HepG2 (cell line): ENCODE measurements around the gene EFEMP2. TPM values are rescaled to one million over a fixed set of nuclear protein-coding genes. Genes with fewer than 3 reads are reported as not detected.

Experiments
- AKAP8 ChIP-seq: sonication (generic); formaldehyde crosslinking; IDR thresholded peaks from 2 replicates; pipeline ENCODE4 v1.5.1; 2020; ENCODE audit warnings: mild to moderate bottlenecking, missing genetic modification reagents
- DNMT3B ChIP-seq: conservative IDR thresholded peaks from 2 replicates; pipeline ENCODE4 v1.6.1; 2016; ENCODE audit warnings: missing biosample characterization, control low read depth
- EHMT2 ChIP-seq: fragments of 200-600 bp; sonication (generic); IDR thresholded peaks from 2 replicates; pipeline ENCODE4 v1.7.0; 2017; ENCODE audit warnings: antibody characterized with exemption, low read depth, low read length, borderline replicate concordance
- FOXP1 ChIP-seq, 2 experiments: fragments of 450-650 bp in 1 of 2; IDR thresholded peaks; 2 replicates each; pipeline ENCODE4 v1.6.1; 2017 to 2018; ENCODE audit warnings: antibody characterized with exemption in 1 of 2
- KAT7 ChIP-seq: IDR thresholded peaks from 2 replicates; pipeline ENCODE4 v1.6.1; 2018; ENCODE audit warnings: borderline replicate concordance, missing compliant biosample characterization
- KDM4B ChIP-seq: sonication (generic); formaldehyde crosslinking; IDR thresholded peaks from 2 replicates; pipeline ENCODE4 v1.4.0; 2020; ENCODE audit warnings: missing genetic modification reagents
- KDM5A ChIP-seq: fragments of 200-600 bp; sonication (generic); IDR thresholded peaks from 2 replicates; pipeline ENCODE4 v1.7.0; 2018; ENCODE audit warnings: antibody characterized with exemption, mild to moderate bottlenecking, low read length, borderline replicate concordance
- KDM6A ChIP-seq: IDR thresholded peaks from 2 replicates; pipeline ENCODE4 v1.6.1; 2016; ENCODE audit warnings: low read depth
- MEIS2 ChIP-seq: sonication (generic); formaldehyde crosslinking; IDR thresholded peaks from 2 replicates; pipeline ENCODE4 v1.9.0; 2021; ENCODE audit warnings: mild to moderate bottlenecking, missing genetic modification reagents
- RBM22 ChIP-seq: fragments of 200-400 bp; formaldehyde crosslinking; optimal IDR thresholded peaks from 2 replicates; pipeline ENCODE3; 2017; ENCODE audit warnings: mild to moderate bottlenecking, low read length, moderate library complexity
- TBL1XR1 ChIP-seq: fragments of 150-350 bp; IDR thresholded peaks from 2 replicates; pipeline ENCODE4 v1.6.1; 2014; ENCODE audit warnings: borderline replicate concordance, low read length; ENCODE audit not compliant: partially characterized antibody
- TEAD3 ChIP-seq: optimal IDR thresholded peaks from 2 replicates; pipeline ENCODE3; 2016; ENCODE audit warnings: borderline replicate concordance
- ZC3H4 ChIP-seq: sonication (generic); formaldehyde crosslinking; IDR thresholded peaks from 2 replicates; pipeline ENCODE4 v1.4.0; 2020; ENCODE audit warnings: missing genetic modification reagents, borderline replicate concordance
- ZNF256 ChIP-seq: sonication (generic); formaldehyde crosslinking; conservative IDR thresholded peaks from 2 replicates; pipeline ENCODE4 v1.4.0; 2020; ENCODE audit warnings: missing genetic modification reagents
- ZNF333 ChIP-seq: sonication (generic); formaldehyde crosslinking; IDR thresholded peaks from 2 replicates; pipeline ENCODE4 v1.4.0; 2020; ENCODE audit warnings: mild to moderate bottlenecking, missing genetic modification reagents, borderline replicate concordance
- ZNF547 ChIP-seq: sonication (generic); formaldehyde crosslinking; IDR thresholded peaks from 2 replicates; pipeline ENCODE4 v1.5.1; 2020; ENCODE audit warnings: mild to moderate bottlenecking, missing genetic modification reagents
- ZSCAN22 ChIP-seq: sonication (generic); formaldehyde crosslinking; IDR thresholded peaks from 2 replicates; pipeline ENCODE4 v1.4.0; 2020; ENCODE audit warnings: mild to moderate bottlenecking, missing genetic modification reagents
- polyA plus RNA-seq, 8 experiments: library from polyadenylated mRNA; depleted of rRNA in 3 of 8; stranded (reverse) in 7 of 8; unstranded in 1 of 8; fragments of >200 nt; fragmentation: Illumina TruSeq in 4 of 8; extraction: Trizol in 4 of 8; gene quantifications; 2 replicates each; pipeline versions ENCODE4 v1.2.1 to v1.2.3, GENCODE V29; 2011 to 2016; ENCODE audit warnings: low read depth in 4 of 8, missing spikeins in 1 of 8, mixed read lengths in 1 of 8; ENCODE audit not compliant: insufficient read depth in 1 of 8
- total RNA-seq, 5 experiments: library from RNA; depleted of rRNA; stranded (reverse); fragments of >200 nt; fragmentation: Illumina TruSeq; extraction: Trizol; gene quantifications; 2 replicates each; pipeline ENCODE4 v1.2.3, GENCODE V29; 2016; ENCODE audit warnings: low read depth in 1 of 5
- TF ChIP-seq, protein P1 (sequence below): sonication (generic); formaldehyde crosslinking; IDR thresholded peaks from 2 replicates; pipeline ENCODE4 v1.5.1; 2020; ENCODE audit warnings: missing genetic modification reagents, mild to moderate bottlenecking, borderline replicate concordance
- TF ChIP-seq, protein P2 (sequence below): sonication (generic); formaldehyde crosslinking; IDR thresholded peaks from 2 replicates; pipeline ENCODE4 v1.4.0; 2020; ENCODE audit warnings: missing genetic modification reagents, borderline replicate concordance
- TF ChIP-seq, protein P3 (sequence below): IDR thresholded peaks from 2 replicates; pipeline ENCODE4 v1.6.1; 2018; ENCODE audit warnings: missing genetic modification reagents, mild to moderate bottlenecking, missing compliant biosample characterization
- TF ChIP-seq, protein P4 (sequence below): sonication (generic); formaldehyde crosslinking; IDR thresholded peaks from 2 replicates; pipeline ENCODE4 v1.5.0; 2020; ENCODE audit warnings: missing genetic modification reagents
- TF ChIP-seq, protein P5 (sequence below), 2 experiments: sonication (generic) in 1 of 2; formaldehyde crosslinking in 1 of 2; IDR thresholded peaks; 2 replicates each; pipeline versions ENCODE4 v1.4.0 to v1.6.1; 2018 to 2020; ENCODE audit warnings: missing genetic modification reagents in 2 of 2, borderline replicate concordance in 1 of 2, low read depth in 1 of 2, mild to moderate bottlenecking in 1 of 2, missing biosample characterization in 1 of 2
- TF ChIP-seq, protein P6 (sequence below): sonication (generic); formaldehyde crosslinking; IDR thresholded peaks from 2 replicates; pipeline ENCODE4 v1.8.1; 2022; ENCODE audit warnings: mild to moderate bottlenecking, missing genetic modification reagents

Gene EFEMP2
- total and polyA plus RNA-seq, 2 of the 13 experiments (the other 11 are each of a cell fraction or from before 2014, with no cell fraction given) = 7.4 to 29.7 TPM

DNA sequence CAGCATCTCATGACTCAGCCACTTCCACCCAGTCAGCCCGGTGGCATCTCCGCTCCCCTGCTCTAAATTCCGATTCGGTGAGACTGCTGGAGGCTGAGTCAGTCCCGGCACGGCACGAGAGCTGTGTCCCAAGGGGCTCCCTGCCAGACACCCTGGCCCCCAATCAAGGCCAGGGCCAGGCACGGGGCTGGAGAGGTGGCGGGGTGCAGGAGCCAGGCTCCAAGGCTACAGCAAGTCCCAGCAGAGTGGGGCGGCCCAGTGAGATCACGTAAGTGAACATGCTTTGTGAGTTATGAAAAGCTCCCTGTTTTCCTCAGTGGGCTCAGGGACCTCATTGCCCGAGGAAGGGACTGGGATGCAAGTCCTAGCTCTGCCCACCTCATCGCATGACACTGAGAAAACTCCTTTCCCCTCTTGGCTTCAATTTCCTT, 43.2 kb upstream of the EFEMP2 start (continued):
- TF ChIP-seq, protein P1, sequence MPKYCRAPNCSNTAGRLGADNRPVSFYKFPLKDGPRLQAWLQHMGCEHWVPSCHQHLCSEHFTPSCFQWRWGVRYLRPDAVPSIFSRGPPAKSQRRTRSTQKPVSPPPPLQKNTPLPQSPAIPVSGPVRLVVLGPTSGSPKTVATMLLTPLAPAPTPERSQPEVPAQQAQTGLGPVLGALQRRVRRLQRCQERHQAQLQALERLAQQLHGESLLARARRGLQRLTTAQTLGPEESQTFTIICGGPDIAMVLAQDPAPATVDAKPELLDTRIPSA = no peak
- TF ChIP-seq KDM6A (CRISPR knock-in tag) (no peak), TEAD3 (peak; percentile 76), FOXP1 (IDR thresholded peaks at IDR 0.05) (no peak), FOXP1 (CRISPR knock-in tag; IDR thresholded peaks at IDR 0.05) (no peak), RBM22 (no peak), ZNF547 (CRISPR knock-in tag) (no peak), DNMT3B (CRISPR knock-in tag) (0 out of 2 replicates have a peak, but pooled peaks have one; percentile 48), KDM4B (CRISPR knock-in tag) (no peak), ZSCAN22 (no peak), KAT7 (CRISPR knock-in tag) (no peak), AKAP8 (CRISPR knock-in tag) (peak; percentile 60), ZNF333 (CRISPR knock-in tag) (no peak), KDM5A (no peak), TBL1XR1 (no peak), MEIS2 (CRISPR knock-in tag) (no peak), ZNF256 (no peak), EHMT2 (no peak), ZC3H4 (CRISPR knock-in tag) (no peak)
- TF ChIP-seq, protein P2, sequence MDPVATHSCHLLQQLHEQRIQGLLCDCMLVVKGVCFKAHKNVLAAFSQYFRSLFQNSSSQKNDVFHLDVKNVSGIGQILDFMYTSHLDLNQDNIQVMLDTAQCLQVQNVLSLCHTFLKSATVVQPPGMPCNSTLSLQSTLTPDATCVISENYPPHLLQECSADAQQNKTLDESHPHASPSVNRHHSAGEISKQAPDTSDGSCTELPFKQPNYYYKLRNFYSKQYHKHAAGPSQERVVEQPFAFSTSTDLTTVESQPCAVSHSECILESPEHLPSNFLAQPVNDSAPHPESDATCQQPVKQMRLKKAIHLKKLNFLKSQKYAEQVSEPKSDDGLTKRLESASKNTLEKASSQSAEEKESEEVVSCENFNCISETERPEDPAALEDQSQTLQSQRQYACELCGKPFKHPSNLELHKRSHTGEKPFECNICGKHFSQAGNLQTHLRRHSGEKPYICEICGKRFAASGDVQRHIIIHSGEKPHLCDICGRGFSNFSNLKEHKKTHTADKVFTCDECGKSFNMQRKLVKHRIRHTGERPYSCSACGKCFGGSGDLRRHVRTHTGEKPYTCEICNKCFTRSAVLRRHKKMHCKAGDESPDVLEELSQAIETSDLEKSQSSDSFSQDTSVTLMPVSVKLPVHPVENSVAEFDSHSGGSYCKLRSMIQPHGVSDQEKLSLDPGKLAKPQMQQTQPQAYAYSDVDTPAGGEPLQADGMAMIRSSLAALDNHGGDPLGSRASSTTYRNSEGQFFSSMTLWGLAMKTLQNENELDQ = no peak
- TF ChIP-seq, protein P3, sequence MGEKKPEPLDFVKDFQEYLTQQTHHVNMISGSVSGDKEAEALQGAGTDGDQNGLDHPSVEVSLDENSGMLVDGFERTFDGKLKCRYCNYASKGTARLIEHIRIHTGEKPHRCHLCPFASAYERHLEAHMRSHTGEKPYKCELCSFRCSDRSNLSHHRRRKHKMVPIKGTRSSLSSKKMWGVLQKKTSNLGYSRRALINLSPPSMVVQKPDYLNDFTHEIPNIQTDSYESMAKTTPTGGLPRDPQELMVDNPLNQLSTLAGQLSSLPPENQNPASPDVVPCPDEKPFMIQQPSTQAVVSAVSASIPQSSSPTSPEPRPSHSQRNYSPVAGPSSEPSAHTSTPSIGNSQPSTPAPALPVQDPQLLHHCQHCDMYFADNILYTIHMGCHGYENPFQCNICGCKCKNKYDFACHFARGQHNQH (CRISPR knock-in tag) = no peak
- TF ChIP-seq, protein P4, sequence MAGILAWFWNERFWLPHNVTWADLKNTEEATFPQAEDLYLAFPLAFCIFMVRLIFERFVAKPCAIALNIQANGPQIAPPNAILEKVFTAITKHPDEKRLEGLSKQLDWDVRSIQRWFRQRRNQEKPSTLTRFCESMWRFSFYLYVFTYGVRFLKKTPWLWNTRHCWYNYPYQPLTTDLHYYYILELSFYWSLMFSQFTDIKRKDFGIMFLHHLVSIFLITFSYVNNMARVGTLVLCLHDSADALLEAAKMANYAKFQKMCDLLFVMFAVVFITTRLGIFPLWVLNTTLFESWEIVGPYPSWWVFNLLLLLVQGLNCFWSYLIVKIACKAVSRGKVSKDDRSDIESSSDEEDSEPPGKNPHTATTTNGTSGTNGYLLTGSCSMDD (CRISPR knock-in tag) = no peak
- TF ChIP-seq, protein P5, sequence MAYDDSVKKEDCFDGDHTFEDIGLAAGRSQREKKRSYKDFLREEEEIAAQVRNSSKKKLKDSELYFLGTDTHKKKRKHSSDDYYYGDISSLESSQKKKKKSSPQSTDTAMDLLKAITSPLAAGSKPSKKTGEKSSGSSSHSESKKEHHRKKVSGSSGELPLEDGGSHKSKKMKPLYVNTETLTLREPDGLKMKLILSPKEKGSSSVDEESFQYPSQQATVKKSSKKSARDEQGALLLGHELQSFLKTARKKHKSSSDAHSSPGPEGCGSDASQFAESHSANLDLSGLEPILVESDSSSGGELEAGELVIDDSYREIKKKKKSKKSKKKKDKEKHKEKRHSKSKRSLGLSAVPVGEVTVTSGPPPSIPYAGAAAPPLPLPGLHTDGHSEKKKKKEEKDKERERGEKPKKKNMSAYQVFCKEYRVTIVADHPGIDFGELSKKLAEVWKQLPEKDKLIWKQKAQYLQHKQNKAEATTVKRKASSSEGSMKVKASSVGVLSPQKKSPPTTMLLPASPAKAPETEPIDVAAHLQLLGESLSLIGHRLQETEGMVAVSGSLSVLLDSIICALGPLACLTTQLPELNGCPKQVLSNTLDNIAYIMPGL (CRISPR knock-in tag; IDR thresholded peaks at IDR 0.05; ENCODE audit: borderline replicate concordance in 1 of 2, low read depth in 1 of 2) = no peak
- TF ChIP-seq, protein P6, sequence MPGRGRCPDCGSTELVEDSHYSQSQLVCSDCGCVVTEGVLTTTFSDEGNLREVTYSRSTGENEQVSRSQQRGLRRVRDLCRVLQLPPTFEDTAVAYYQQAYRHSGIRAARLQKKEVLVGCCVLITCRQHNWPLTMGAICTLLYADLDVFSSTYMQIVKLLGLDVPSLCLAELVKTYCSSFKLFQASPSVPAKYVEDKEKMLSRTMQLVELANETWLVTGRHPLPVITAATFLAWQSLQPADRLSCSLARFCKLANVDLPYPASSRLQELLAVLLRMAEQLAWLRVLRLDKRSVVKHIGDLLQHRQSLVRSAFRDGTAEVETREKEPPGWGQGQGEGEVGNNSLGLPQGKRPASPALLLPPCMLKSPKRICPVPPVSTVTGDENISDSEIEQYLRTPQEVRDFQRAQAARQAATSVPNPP (CRISPR knock-in tag) = no peak
